GM12873 (cell line): Measurements from ENCODE around the gene UTP25.

Experiments used
- TF ChIP-seq, protein P1 (sequence below): IDR thresholded peaks from 2 replicates; pipeline ENCODE4 v1.5.1; 2012; ENCODE audit warnings: low read depth, mild to moderate bottlenecking, moderate library complexity, low read length, control low read depth; ENCODE audit not compliant: insufficient read depth; ENCODE audit errors: missing control alignments

UTP25 gene

DNA sequence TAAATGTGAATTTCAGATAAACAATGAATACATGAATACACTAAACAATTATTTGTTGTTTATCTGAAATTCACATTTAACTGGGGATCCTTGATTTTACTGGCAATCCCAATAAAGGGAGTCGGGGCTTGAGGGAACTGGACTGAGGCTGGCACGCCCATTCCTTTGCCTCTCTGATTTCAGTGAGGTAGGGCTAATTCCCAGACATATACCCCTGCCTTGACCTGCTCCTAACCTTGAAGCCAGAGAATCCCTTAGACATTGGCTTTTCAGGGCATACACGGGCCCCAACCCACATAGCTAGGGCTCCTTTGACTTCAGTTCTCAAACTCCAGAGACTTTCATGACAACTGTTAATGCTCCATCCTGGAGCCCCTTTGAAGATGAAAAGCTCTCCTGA, 10.8 kb upstream of the UTP25 start:
- TF ChIP-seq, protein P1, sequence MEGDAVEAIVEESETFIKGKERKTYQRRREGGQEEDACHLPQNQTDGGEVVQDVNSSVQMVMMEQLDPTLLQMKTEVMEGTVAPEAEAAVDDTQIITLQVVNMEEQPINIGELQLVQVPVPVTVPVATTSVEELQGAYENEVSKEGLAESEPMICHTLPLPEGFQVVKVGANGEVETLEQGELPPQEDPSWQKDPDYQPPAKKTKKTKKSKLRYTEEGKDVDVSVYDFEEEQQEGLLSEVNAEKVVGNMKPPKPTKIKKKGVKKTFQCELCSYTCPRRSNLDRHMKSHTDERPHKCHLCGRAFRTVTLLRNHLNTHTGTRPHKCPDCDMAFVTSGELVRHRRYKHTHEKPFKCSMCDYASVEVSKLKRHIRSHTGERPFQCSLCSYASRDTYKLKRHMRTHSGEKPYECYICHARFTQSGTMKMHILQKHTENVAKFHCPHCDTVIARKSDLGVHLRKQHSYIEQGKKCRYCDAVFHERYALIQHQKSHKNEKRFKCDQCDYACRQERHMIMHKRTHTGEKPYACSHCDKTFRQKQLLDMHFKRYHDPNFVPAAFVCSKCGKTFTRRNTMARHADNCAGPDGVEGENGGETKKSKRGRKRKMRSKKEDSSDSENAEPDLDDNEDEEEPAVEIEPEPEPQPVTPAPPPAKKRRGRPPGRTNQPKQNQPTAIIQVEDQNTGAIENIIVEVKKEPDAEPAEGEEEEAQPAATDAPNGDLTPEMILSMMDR = no peak

- TF ChIP-seq, protein P1 = no peak
Observed at GRCh38 chr1:209817691-209818090, 10.1 kb upstream of the UTP25 start.

DNA sequence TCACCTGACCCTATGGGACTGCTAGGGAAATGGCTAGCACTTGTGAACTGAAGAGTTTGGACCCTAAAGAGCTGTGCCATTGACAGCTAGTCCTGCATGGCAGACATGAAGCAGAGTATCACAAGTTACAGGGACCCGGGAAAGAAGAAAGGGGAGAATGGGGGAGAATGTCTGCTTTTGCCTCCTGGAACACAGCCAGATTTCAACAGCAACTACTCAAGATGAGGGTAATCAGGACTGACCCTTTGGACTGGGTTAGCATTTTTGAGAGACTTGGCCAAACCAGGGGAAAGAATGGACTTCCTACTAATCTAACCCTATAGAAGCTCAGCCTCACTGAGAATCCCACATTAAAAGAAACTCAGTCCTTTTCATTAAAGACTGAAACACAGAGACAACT, 8.7 kb upstream of the UTP25 start:
- TF ChIP-seq, protein P1 = no peak

DNA sequence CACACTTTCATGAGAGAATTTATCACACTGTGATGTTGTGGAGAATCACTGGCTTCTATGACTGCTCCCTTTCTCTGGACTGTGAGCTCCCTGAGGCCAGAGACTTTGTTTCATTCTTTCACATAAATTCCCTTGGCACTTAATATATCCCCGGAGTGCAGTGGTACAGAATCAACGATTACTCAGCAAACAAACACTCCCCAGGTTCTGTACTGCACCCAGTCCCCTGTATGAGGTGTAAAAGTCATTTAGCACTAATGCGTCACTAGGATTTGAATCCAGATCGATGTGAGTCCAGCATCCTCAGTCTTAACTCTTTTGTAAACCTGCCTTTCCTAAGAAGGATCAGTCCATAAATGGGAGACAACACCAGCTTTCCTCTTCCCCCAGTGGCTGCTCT, 6.8 kb upstream of the UTP25 start:
- TF ChIP-seq, protein P1 = no peak

GRCh38 chr1:209822706-209823105, 5.1 kb upstream of the UTP25 start:
- TF ChIP-seq, protein P1 = no peak

DNA sequence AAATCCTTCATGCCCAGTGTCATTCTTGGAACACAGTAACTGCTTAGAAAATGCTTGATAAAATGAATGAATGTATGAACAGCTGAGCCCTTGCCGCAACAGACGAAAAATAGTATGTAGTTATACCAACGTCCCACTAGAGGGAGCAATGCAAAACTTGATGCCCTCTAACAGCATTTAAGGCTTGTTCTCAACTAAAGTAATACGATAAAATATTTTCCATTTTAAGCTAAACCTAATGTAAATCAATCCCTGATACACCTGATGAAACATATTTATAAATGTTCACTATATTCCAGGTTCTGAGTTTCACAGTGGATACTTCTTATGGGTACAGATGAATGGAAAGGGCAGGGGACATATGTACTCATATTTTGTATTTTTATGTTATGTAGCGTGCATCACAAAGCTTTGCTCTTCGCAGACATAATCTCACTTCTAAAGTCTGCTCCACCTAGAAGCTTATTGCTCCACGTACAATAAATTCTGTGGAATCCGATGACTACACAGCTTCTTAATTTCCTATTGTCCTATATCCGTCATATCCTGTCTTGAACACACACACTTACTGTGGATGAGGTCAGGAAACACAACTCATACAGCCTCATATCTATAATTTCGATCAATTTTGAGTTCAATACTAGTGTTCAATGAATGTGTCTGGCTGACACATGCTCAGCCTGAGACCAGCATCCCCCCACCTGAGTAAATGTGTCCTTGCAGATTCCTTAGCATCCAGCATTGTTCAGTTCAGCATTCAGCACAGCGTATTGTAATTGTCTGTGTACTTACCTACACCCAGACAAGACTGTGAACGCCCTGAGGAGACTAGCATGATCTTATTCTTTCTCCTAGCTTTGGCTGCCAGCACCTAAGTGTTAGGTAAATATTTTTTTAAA, 4.4 kb upstream of the UTP25 start:
- TF ChIP-seq, protein P1 = peak; percentile 70

DNA sequence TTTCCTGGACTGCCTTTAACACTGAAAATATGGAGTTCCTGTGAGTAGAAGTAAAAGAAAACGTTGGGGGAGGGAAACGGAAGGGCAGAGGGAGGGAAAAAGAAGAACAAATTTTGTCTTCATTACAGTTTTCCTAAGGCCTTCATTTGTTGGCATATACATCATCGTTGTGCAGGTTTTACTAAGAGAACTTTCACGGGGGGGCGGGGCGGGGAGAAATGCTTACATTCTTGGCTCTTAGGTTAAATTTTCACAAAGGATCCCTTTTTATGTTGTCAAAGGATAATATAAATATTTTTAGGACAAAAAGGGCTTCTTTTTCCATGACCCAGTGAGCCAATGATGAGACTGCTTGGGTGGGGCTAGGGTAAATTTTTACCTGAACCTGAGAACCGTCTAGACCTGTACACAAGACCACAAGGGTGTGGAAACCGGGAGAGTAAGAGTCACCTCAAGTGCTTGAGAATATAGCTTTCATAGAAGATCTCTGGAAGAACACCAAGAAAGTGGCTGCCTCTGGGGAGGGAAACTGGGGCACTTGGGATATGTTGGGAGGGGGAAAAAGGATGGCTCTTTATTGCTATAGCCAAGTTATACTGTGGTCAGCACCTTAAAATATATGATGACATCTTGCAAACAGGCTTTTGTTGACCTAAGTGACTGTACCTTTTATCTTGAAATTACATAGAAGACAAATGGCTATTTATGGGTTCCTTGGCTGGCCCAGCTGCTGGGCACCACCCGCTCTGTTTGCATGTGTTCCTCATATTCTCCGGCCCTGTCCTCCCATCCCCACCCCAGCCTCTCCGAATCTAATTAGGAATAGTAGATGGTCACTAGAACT, 2.0 kb upstream of the UTP25 start:
- TF ChIP-seq, protein P1 = no peak
